OCI-LY3 (cell line): ENCODE results near the gene PES1.

Source experiments
- H2AFZ ChIP-seq: fragments of 200-600, 300-600 bp; shearing (Covaris generic); 2 replicates; pipeline ENCODE4 v1.6.0; 2014; ENCODE audit warnings: antibody characterized with exemption, low read depth, low read length
- H3K27ac ChIP-seq: fragments of 200-600, 300-600 bp; sonication (generic); 2 replicates; pipeline ENCODE4 v1.5.1; 2014; ENCODE audit warnings: mild to moderate bottlenecking, low read length, moderate library complexity, mixed read lengths
- H3K27me3 ChIP-seq: fragments of 200-600, 300-600 bp; sonication (generic); 2 replicates; pipeline ENCODE4 v1.6.1; 2014; ENCODE audit warnings: low read depth, low read length, mixed read lengths
- H3K36me3 ChIP-seq: fragments of 200-600, 300-600 bp; sonication (generic); replicated peaks from 2 replicates; pipeline ENCODE3; 2014; ENCODE audit warnings: low read depth, low read length, mixed read lengths
- H3K4me1 ChIP-seq: fragments of 300-600, 200-600 bp; sonication (generic); 2 replicates; pipeline ENCODE4 v1.6.1; 2014; ENCODE audit warnings: low read length, mixed read lengths
- H3K4me2 ChIP-seq: fragments of 200-600, 300-600 bp; sonication (generic); 2 replicates; pipeline ENCODE4 v1.6.1; 2014; ENCODE audit warnings: low read length, mixed read lengths
- H3K4me3 ChIP-seq: fragments of 300-600, 200-600 bp; sonication (generic); 2 replicates; pipeline ENCODE4 v1.5.1; 2014; ENCODE audit warnings: antibody characterized with exemption, mild to moderate bottlenecking, low read length, moderate library complexity
- H3K79me2 ChIP-seq: fragments of 300-600, 200-600 bp; shearing (Covaris generic); 2 replicates; pipeline ENCODE4 v1.6.1; 2014; ENCODE audit warnings: mild to moderate bottlenecking, low read length, mixed read lengths
- H3K9ac ChIP-seq: fragments of 300-600, 200-600 bp; shearing (Covaris generic); 2 replicates; pipeline ENCODE4 v1.6.0; 2014; ENCODE audit warnings: mild to moderate bottlenecking, low read length, moderate library complexity
- H3K9me3 ChIP-seq: fragments of 200-600, 300-600 bp; shearing (Covaris generic); 2 replicates; pipeline ENCODE4 v1.6.1; 2014; ENCODE audit warnings: low read length, mixed read lengths; ENCODE audit not compliant: insufficient read depth
- H4K20me1 ChIP-seq: fragments of 200-600, 300-600 bp; sonication (generic); 2 replicates; pipeline ENCODE4 v1.6.1; 2016; ENCODE audit warnings: low read length, mixed read lengths; ENCODE audit not compliant: insufficient read depth
- CTCF ChIP-seq: fragments of 200-600, 300-600 bp; sonication (generic); IDR thresholded peaks from 2 replicates; pipeline ENCODE4 v1.5.1; 2014; ENCODE audit warnings: antibody characterized with exemption, low read length, low read depth
- EZH2phosphoT487 ChIP-seq: fragments of 200-600 bp; shearing (Covaris generic); IDR thresholded peaks from 2 replicates; pipeline ENCODE4 v1.6.1; 2018; ENCODE audit warnings: antibody characterized with exemption, mixed run types, low read depth

The PES1 gene

GRCh38 chr22:30539368-30539767 lies 52.3 kb downstream of the PES1 start:
- Histone ChIP-seq H2AFZ (no peak overlapping the region), H3K4me3 (no peak overlapping the region), H3K27me3 (no peaks in the 10 kb centered on the region), H3K79me2 (no peaks in the 10 kb centered on the region), H3K36me3 (no peaks in the 10 kb centered on the region), H3K9me3 (no peaks in the 10 kb centered on the region), H4K20me1 (no peaks in the 10 kb centered on the region), H3K4me2 (no peak overlapping the region), H3K9ac (no peak overlapping the region), H3K4me1 (no peaks in the 10 kb centered on the region), H3K27ac (no peak overlapping the region)
- TF ChIP-seq EZH2phosphoT487 = no peak
- TF ChIP-seq CTCF = no peak

- Histone ChIP-seq H3K36me3 (no peaks in the 10 kb centered on the region), H2AFZ (no peak overlapping the region), H3K9ac (no peak overlapping the region), H3K9me3 (no peaks in the 10 kb centered on the region), H3K27me3 (no peaks in the 10 kb centered on the region), H3K79me2 (no peaks in the 10 kb centered on the region), H3K4me1 (no peaks in the 10 kb centered on the region), H3K4me2 (no peak overlapping the region), H4K20me1 (no peaks in the 10 kb centered on the region), H3K4me3 (no peak overlapping the region), H3K27ac (no peak overlapping the region)
- no peak for TF ChIP-seq CTCF
- TF ChIP-seq EZH2phosphoT487 = no peak
Measured at GRCh38 chr22:30538280-30538679, 53.4 kb downstream of the PES1 start.

- H3K4me2 ChIP-seq = no peak overlapping the region
Measured at GRCh38 chr22:30537083-30537731, 54.5 kb downstream of the PES1 start.

GRCh38 chr22:30535182-30535581 lies 56.5 kb downstream of the PES1 start:
- H4K20me1 ChIP-seq = no peaks in the 10 kb centered on the region
- no peak for TF ChIP-seq CTCF
- TF ChIP-seq EZH2phosphoT487 = no peak
- no peaks in the 10 kb centered on the region for H3K79me2 ChIP-seq
- H3K27me3 ChIP-seq = no peaks in the 10 kb centered on the region
- no peak overlapping the region for H3K27ac ChIP-seq
- H3K9me3 ChIP-seq = no peaks in the 10 kb centered on the region
- no peaks in the 10 kb centered on the region for H3K4me1 ChIP-seq
- H3K4me3 ChIP-seq = no peak overlapping the region
- no peak overlapping the region for H3K4me2 ChIP-seq
- H3K9ac ChIP-seq = no peak overlapping the region
- no peaks in the 10 kb centered on the region for H3K36me3 ChIP-seq
- no peak overlapping the region for H2AFZ ChIP-seq

More at GRCh38 chr22:30537083-30537731, 54.5 kb downstream of the PES1 start:
- no peaks in the 10 kb centered on the region for H3K27me3 ChIP-seq
- H3K9ac ChIP-seq = no peak overlapping the region
- no peak overlapping the region for H2AFZ ChIP-seq
- no peaks in the 10 kb centered on the region for H3K9me3 ChIP-seq
- no peaks in the 10 kb centered on the region for H3K4me1 ChIP-seq
- no peak for TF ChIP-seq CTCF
- no peaks in the 10 kb centered on the region for H4K20me1 ChIP-seq
- H3K27ac ChIP-seq = no peak overlapping the region
- H3K79me2 ChIP-seq = no peaks in the 10 kb centered on the region
- no peak overlapping the region for H3K4me3 ChIP-seq
- no peaks in the 10 kb centered on the region for H3K36me3 ChIP-seq
